ENCODE measurements around the gene MBD3.

DNA sequence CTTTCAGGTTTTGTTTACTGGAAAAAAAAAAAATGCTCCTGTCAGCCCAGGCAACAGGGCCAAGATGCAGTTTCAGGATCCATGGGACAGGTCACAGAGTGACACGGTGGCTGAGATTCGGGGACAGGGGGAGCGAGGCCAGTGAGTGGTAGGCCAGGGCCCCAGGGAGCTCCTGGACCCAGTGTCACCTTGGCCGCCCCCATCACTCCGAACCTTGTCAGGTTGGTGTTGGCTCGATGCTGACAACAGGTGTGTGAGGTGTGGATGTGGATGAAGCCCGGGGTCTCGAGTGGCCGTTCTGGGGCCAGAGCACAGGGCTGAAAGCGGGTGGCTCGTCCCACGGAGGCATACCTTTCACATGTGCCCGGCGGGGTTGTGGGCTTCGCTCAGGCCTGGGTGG lies 18.7 kb upstream of the MBD3 start:
- TF ChIP-seq, protein P1, sequence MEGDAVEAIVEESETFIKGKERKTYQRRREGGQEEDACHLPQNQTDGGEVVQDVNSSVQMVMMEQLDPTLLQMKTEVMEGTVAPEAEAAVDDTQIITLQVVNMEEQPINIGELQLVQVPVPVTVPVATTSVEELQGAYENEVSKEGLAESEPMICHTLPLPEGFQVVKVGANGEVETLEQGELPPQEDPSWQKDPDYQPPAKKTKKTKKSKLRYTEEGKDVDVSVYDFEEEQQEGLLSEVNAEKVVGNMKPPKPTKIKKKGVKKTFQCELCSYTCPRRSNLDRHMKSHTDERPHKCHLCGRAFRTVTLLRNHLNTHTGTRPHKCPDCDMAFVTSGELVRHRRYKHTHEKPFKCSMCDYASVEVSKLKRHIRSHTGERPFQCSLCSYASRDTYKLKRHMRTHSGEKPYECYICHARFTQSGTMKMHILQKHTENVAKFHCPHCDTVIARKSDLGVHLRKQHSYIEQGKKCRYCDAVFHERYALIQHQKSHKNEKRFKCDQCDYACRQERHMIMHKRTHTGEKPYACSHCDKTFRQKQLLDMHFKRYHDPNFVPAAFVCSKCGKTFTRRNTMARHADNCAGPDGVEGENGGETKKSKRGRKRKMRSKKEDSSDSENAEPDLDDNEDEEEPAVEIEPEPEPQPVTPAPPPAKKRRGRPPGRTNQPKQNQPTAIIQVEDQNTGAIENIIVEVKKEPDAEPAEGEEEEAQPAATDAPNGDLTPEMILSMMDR (IDR thresholded peaks at IDR 0.05) = no peak
- TF ChIP-seq EP300 (IDR thresholded peaks at IDR 0.05) = peak in 2 of 4 donors; percentile 55 to 60
- TF ChIP-seq POLR2AphosphoS5 (IDR thresholded peaks at IDR 0.05) = no peak
